ENCODE results near the gene THOC5. TPM values are rescaled to one million over a fixed set of nuclear protein-coding genes. Genes with fewer than 3 reads are reported as not detected.

The THOC5 gene
- total and polyA plus RNA-seq, 2 of the 4 experiments (the other 2 are of a cell fraction): 68.4 to 73.7 TPM

- Histone ChIP-seq H4K8ac (ENCODE audit: low read depth in 2 of 2, low read length in 2 of 2) (no peak overlapping the region), H2BK5ac (ENCODE audit: low read depth, low read length, poor library complexity, severe bottlenecking) (no peak overlapping the region), H3K18ac (ENCODE audit: low read depth, low read length) (no peak overlapping the region), H2BK120ac (ENCODE audit: low read depth, low read length) (no peak overlapping the region), H4K20me1 (ENCODE audit: insufficient read depth, low read length) (no peaks in the 10 kb centered on the region; the same call in 1 of the 2 replicates), H3K4ac (ENCODE audit: low read depth, low read length) (no peak overlapping the region), H4K91ac (ENCODE audit: insufficient read depth, low read depth, low read length) (no peak overlapping the region), H2AFZ (replicated peaks; ENCODE audit: low read length, poor library complexity) (no peak overlapping the region), H3K4me1 (ENCODE audit: control insufficient read depth, insufficient read depth, low read length) (no peaks in the 10 kb centered on the region), H3K27ac (ENCODE audit: insufficient read depth, low read length) (no peak overlapping the region), H3K79me1 (ENCODE audit: low read depth in 1 of 2, low read length in 2 of 2) (no peaks in the 10 kb centered on the region), H4K5ac (ENCODE audit: low read depth, low read length) (no peak overlapping the region), H2AK9ac (replicated peaks; ENCODE audit: low read depth, low read length, poor library complexity) (no peak overlapping the region), H3K4me3 (ENCODE audit: insufficient read depth, low read depth, low read length) (no peak overlapping the region), H2AK5ac (ENCODE audit: low read depth, low read length) (no peak overlapping the region), H3K9me3 (ENCODE audit: control insufficient read depth, insufficient read depth, low read length) (no peaks in the 10 kb centered on the region), H2BK20ac (ENCODE audit: low read depth, low read length) (no peak overlapping the region), H3K56ac (ENCODE audit: extremely low read depth, insufficient read depth, low read length) (no peak overlapping the region), H3K9me1 (ENCODE audit: insufficient read depth, low read length) (no peaks in the 10 kb centered on the region), H3K23ac (ENCODE audit: low read depth, low read length) (no peak overlapping the region), H3K4me2 (ENCODE audit: low read depth, low read length) (no peak overlapping the region), H3K27me3 (ENCODE audit: control insufficient read depth, insufficient read depth, low read length) (peaks cover 27% of the 10 kb centered on the region), H3K9ac (ENCODE audit: low read depth, low read length) (no peak overlapping the region), H2BK15ac (ENCODE audit: low read depth, low read length) (no peak overlapping the region), H3K36me3 (ENCODE audit: control insufficient read depth, insufficient read depth, low read length) (no peaks in the 10 kb centered on the region), H3K14ac (replicated peaks; ENCODE audit: low read depth, low read length) (no peak overlapping the region)
- dilution Hi-C loops (cut with HindIII; ENCODE audit: low sequenced_read_pairs, unreplicated experiment) (no loop called here), intact Hi-C loops (cut with micrococcal nuclease) (no loop called here), in situ Hi-C loops (cut with MboI; ENCODE audit: low sequenced_read_pairs) (no loop called here)
- ATAC-seq (ENCODE audit: low read depth) (no peak), DNase-seq (no peak)
- no TSS peak for BruUV-seq (replicated peaks)
- POLR2A ChIA-PET (ENCODE audit: unreplicated experiment): no interaction called here
- WGBS, 2 experiments (ENCODE audit: extremely low coverage in 2 of 2, insufficient read length in 1 of 2): no CpG with 5 or more reads among the region's 3 CpGs
- CTCF ChIA-PET: interaction anchor here (0.6 kb wide), 2 partner anchors 14 to 20 kb away, joined by 3 to 6 read pairs; no protein-coding TSS in a partner anchor
- TF ChIP-seq RAD21 (IDR thresholded peaks at IDR 0.05; ENCODE audit: low read length) (no peak), RCOR1 (IDR thresholded peaks at IDR 0.05; ENCODE audit: insufficient replicate concordance, low read length) (no peak), CTCF (conservative IDR thresholded peaks at IDR 0.05; ENCODE audit: low read depth, low read length) (no peak), NFE2L2 (IDR thresholded peaks at IDR 0.05; ENCODE audit: low read depth, low read length) (no peak), USF2 (IDR thresholded peaks at IDR 0.05; ENCODE audit: low read depth, low read length) (no peak), FOS (IDR thresholded peaks at IDR 0.05; ENCODE audit: low read depth, low read length) (no peak)
These were observed 68.9 kb downstream of the THOC5 start for GRCh38 chr22:29484642-29485041.
